Measurements from ENCODE around the gene CARHSP1.
"Not testable (repeated sequence)": the region's sequence is repeated elsewhere in the genome, so short reads cannot be mapped to it uniquely, and the experiment has no call there.

Gene CARHSP1

DNA sequence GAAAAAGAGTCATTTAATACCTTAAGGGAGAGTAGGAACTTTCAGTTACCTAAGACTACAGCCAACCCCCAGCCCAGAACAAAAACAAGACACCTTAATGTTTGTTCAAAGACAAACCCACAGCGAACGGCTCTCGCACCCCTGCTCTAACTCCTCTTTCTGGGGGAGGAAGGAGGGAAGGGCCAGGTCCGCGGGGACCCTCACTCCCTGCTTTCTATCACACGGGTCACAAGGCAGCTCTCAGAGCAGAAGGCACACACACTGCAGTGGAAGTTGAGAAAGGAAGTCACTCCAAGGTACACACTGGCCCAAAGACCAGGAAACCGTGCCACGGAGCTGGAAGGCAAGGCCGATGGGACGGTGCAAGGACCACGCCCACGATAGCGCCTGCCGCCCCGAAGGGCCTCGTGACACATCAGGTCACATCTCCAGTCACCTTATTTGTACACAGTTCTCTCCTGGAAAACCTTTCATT, 23.3 kb upstream of the CARHSP1 start:
- DNase-seq: no peak

DNA sequence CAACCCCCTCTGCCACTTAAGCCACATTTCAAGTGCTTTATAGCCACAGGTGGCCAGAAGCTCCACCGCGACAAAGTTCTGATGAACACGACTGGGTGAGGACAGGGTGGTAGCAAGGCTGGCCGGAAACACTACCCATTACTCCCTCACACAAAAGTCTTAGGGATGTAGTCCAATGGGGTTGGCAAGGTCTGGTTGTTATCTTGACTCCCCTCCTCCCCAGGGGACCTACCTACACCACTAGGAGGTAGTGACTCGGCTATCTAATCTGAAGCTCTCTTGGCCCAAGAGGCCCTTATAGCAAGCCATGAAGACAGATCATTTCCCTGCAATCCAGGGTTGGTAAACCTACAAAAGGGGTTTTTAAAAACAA, 21.7 kb upstream of the CARHSP1 start:
- DNase-seq: no peak

DNA sequence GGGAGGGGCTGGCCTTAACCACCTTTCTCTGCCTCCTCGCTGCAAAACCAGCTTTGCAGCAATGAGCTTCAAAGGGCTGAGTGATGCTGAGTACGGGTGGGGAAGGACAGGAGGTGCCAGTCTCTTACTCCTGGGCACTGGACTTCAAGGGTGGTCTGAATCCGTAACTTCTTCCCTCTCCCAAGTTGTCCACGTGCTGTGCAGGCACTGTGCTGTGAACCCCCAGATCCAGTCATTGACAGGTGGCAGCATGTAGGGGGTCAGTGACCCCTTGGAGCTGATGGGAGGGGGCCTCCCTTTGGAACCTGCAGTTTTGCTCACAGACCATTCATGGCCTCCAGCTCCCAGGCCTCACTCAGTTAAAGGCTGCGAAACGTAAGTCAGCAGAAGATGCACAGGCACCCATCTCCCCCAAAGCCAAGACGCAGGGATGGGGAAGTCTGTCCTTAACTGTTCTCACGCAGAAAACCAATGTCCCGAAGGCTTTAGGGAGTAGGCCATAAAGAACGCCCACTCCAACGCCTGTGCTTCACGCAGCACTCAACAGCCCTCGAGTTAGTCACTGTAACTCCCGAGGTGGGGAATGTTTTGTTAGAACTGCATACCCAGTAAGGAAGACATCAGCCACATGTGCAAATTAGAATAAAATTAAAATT, 21.2 kb upstream of the CARHSP1 start:
- DNase-seq: no peak

DNA sequence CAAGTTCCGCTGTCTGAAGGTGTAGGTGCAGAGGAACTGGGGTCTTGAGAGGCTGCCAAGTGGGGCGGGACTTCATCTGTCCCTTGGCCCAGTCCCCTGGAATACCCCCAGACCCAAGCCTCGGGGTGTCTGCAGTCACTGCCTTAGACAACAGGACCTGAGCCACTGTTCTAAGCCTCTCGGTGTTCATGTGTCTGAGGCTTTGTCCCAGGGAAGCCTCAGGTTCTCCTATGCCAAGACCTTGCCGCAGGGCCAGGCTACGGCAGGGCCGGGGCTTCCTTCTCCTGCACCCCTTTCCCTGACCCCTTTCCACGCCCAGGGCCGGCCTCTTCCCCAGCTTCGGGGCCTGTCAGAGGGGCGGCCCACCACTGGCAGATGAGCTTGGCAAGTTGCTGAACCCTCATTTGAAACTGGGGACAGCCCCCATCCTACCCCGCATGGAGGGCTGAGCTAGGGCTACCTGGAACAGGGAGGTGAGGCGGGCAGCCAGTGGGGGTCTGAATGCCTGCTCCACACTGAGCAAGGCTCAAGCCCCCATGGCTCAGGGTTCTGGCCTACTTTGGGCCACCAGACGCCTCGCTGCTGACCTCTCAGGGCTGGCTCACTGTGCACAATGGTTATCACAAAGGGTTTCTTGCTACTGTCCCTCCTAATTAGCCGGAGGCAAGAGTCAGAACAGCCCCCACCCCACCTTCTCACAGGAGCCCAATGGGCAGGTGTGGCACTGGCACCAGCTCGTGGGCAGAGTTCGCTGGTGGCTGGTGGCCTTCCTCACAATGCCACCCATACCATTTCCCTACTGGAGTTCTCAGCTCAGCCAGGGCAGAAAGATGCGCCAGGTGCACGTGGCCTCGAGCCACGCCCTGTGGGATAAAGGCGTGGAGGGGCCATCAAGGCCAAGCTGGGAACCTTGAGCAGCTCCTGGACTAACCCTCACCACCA, 20.4 kb upstream of the CARHSP1 start:
- no peak for DNase-seq

DNA sequence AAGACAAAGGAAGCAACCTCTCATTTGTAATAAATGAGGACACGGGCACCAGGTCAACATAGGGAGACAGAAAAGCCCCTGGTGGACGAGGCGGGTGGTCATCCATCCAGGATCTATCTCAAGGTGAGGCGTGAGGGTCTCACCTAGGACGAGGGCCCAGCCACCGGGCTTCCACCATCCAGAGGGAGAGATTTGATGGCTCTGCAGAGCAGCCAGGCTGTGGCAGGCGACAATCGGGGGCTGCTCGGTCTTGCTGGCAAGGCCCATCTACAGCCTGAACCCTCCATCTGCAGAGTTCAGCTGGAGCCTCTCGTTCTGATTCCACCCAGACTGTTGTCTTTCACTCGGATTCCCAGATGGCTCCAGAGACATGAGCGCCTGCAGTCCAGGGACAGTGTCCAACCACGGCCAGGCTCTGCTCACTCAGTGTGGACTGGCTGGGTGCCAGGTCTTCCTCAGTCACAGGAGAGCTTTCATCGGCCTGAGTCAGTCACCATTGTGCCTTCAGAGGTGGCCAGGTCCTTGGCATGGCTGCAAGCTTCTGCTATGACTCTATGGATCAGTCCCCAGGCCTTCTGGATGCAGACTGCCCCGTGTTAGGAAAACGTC, 19.2 kb upstream of the CARHSP1 start:
- no peak for DNase-seq

DNA sequence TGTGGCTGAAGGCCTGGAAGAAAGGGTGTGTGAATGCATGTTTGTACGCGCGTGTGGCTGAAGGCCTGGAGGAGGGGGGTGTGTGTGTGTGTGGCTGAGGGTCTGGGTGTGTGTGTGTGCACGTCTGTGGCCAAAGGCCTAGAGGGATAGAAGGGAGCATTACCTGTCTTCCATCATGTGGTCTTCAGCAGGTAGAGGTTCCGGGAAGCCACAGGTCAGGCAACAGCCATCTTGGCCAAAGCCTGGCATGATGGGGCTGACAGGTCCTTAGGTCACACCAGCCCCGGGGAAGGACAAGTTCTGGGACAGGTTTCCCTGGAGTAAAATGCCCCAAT, 18.6 kb upstream of the CARHSP1 start:
- no peak for DNase-seq

DNA sequence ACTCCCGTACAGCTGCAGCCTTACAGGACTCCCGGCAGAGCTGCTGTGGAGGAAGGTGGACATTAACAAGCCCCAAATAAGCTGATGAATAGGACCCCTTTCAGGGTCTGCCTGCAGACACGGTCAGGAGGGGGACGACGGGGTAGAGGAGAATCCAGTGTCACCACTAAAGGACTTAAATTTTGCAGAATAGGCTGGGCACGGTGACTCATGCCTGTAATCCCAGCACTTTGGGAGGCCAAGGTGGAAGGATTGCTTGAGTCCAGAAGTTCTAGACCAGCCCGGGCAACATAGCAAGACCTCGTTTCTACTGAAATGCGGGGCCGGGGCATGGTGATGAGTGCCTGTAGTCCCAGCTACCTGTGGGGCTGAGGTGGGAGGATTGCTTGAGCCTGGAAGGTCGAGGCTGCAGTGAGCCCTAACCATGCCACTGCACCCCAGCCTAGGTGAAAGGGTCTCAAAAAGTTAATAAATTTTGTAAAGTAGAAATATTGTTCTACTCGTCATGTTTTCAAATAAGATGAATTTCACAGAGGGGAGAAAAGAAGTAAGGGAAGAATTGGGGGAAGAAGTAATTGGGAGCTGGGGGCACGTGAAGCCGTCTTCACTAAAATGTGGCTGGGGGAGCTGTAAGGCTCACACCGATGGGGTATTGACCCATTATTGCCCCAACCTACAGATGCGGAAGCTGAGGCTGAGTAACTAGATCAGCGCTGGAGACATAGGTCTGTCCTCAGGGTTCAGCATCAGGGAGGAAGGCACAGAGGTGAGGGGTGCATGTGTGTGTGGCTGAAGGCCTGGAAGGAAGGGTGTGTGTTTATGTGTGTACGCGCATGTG, 18.0 kb upstream of the CARHSP1 start:
- DNase-seq: no peak

DNA sequence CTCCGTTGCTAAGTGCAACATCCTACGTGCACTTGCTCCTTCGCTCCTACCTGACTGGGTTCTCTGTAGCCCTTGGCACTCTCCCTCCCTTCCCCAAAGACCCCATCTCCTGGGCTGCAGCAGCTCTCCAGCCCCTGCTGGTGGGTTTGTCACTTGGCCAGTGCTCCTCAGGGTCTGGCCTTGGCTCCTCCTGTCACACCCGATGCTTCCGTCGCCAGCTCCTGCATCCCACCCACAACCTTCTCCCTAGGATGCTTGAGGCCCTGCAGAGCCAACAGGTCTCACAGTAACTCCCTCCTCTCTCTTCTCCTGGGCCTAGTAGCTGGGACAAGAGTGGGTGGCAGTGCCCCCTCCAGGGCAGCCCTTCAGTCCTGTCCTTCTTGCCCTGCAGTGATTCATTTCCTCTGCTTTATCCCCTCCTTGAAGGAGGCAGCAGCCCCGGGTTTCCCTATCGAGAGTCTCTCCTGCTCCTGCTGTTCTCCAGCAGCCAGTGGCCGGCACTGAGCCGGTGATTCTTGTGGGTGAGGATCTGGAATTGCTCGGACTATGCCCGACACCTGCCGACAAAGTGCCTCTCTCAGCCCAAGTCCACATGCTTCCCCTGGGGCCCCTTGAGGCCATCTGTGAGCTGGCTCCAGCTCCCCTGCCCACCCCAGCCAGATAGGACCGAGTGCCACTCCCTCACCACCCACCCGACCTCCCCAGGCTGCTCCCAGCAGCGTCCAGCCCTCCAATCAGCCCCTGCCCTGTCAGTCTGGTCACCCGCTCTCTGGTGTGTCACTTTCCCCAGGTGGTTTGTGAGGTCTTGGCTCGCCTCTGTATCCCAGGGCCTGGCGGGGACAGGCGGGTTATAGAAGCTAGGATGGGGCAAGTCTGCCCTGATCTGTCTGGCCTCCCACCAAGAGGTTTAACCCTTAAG, 17.1 kb upstream of the CARHSP1 start:
- DNase-seq: no peak

DNA sequence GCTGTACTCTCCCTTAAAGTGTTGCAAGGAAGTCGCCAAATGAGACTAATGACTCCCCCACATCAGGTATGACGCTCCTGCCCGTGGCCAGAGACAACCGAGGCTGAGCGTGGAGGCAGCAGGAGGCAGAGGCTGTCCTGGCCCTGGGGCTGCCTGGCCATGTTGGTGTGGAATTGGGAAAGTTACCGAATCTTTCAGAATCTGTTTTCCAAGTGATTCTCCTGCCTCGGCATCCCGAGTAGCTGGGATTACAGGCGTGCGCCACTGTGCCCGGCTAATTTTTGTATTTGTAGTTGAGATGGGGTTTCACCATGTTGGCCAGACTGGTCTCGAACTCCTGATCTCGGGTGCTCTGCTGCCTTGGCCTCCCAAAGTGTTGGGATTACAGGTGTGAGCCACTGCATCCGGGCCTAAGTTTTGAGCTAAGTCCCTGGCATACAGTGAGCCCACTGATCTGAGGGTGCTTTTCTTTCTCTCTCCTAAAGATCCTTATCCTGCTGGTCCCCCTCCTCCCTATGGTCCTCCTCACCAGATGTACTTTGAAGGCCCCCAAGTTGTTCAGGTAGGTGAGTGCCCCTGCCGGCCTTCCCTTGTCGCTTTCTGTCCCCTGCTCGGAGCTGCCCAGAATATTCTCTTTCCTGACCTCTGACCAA, 14.0 kb upstream of the CARHSP1 start:
- DNase-seq: no peak

DNA sequence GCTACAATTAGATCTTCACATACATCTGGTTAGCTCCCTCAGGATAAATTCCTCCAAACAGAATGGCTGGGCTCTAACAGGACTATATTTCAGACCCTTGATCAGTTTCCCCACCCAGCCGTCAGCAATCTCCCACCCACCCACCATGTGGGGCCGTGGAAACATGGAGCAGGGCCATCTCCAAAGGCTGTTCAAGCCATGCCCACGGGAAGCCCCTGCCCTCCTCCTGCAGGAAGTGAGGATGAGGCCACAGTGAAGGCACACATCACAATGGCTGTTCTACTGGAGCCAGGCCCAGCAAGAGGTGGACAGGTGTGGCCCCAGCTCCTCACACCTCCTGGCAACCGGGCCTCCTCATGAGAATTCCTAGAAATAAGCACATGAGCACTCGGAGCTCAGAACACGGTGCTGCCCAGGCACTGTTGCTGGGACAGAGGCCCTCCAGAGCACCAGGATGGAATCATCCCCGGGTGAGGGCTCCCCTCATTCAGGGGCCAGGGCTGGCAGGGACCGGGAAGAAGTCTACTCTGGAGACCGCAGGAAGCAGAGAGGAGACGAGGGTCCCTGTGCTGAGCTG, 13.3 kb upstream of the CARHSP1 start, which contains the start of gene LITAFD:
Gene LITAFD, plus strand, starts transcription at position 311 of the 577 bp plus-strand sequence. CDS start 2,005 bp downstream, outside the sequence.
- DNase-seq: no peak

DNA sequence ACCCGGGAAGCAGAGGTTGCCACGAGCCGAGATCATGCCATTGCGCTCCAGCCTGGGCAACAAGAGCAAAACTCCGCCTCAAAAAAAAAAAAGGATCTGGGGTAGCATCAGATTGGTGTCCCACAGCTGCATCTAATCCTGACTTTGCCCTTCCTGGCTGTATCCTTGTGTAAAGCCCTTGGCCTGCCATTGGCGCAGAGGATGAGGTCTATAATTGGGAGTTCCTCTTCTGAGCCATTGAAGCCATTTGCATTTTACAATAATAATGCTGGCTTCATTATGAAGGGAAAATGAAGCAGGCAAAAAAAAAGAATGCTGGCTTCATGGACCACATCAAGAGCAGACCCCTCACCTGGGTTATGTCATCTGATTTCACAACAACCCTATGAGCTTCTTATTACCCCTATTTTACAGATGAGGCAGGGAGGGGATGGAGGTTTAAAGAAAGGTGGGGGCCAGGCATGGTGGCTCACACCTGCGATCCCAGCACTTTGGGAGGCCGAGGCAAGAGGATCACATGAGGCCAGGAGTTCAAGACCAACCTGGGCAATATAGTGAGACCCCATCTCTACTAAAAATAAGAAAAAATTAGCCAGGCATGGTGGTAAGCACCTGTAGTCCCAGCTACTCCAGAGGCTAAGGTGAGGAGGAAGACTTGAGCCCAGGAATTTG, 12.2 kb upstream of the CARHSP1 start:
- no peak for DNase-seq

DNA sequence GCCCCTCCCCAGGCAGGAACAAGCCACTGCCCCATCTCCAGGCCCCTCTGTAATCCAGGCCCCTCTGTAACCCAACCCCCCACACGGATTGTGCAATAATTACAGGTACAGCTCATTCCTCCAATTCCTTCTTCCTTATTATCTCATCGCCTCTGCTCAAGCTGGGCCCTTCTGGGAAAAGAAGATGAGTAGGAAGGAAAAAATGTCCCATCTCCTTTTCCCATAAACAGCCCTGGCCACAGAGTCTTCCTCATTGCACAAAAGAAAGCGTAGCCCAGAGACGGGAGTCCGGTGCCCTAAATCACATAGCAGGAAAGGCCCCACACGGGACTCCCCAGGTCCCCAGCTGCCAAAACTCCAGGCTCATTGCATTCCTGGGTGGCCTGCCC, 9.7 kb upstream of the CARHSP1 start:
- DNase-seq: no peak

DNA sequence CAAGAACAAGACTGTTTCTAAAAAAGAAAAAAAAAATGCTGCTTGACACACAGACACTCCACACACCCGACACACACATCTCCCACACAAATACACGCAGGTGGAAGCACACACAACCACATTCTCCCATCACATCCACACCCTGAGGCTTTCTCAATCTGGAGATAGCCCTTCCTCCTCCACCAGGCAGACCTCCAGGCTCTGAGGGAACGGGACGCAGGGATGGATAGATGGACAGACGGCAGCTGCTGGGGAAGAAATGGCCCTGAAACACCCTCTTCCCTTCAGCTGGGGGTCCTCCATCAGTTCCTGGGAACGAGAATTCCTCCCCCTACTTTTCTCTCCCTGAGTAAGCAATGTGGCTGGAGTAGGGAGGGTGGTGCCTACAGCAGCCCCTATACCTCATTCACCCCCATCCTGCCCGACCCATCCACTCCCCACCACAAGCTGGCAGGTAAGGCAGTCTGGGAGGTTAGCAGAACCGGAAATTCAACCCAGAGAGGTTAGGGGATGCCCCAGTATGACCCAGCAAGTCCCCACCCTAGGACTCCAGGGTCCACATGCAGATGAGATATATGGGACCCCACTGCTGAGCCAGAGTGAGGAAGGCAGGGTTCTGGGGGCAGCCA, 9.2 kb upstream of the CARHSP1 start:
- DNase-seq: no peak

DNA sequence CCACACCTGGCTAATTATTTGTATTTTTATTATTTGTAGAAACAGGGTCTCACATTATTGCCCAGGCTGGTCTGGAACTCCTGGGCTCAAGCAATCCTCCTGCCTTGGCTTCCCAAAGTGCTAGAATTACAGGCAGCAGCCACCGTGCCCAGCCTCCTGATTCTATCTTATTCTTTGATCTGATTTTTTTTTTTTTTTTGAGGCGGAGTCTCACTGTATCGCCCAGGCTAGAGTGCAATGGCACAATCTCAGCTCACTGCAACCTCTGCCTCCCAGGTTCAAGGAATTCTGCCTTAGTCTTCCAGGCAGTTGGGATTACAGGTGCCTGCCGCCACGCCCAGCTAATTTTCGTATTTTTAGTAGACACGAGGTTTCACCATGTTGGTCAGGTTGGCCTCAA, 6.5 kb upstream of the CARHSP1 start:
- not testable (repeated sequence) for DNase-seq

DNA sequence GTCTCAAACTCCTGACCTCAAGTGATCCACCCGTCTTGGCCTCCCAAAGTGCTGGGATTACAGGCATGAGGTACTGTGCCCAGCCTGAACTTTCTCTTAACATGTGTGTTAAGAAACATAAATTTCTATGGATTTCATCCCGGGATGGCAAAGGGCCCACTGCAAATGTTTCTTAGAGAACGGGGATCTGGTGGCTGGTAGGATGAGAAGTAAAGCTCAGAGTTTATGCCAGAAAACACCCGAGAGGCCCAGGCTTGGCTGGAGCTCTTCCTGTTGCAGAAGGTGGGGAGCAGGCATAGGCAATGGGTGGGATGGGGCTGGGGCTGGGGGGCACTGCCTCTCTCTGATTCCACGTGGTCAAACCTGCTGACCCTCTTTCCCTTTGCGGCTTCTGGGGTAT, 5.6 kb upstream of the CARHSP1 start:
- DNase-seq: no peak

DNA sequence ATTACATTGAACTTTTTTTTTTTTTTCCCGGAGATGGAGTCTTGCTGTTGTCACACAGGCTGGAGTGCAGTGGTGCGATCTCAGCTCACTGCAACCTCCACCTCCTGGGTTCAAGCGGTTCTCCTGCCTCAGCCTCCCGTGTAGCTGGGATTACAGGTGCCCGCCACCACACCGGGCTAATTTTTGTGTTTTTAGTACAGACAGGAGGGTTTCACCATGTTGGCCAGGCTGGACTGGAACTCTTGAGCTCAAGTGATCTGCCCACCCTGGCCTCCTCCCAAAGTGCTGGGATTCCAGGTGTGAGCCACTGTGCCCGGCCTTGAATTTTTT, 5.0 kb upstream of the CARHSP1 start:
- not testable (repeated sequence) for DNase-seq

DNA sequence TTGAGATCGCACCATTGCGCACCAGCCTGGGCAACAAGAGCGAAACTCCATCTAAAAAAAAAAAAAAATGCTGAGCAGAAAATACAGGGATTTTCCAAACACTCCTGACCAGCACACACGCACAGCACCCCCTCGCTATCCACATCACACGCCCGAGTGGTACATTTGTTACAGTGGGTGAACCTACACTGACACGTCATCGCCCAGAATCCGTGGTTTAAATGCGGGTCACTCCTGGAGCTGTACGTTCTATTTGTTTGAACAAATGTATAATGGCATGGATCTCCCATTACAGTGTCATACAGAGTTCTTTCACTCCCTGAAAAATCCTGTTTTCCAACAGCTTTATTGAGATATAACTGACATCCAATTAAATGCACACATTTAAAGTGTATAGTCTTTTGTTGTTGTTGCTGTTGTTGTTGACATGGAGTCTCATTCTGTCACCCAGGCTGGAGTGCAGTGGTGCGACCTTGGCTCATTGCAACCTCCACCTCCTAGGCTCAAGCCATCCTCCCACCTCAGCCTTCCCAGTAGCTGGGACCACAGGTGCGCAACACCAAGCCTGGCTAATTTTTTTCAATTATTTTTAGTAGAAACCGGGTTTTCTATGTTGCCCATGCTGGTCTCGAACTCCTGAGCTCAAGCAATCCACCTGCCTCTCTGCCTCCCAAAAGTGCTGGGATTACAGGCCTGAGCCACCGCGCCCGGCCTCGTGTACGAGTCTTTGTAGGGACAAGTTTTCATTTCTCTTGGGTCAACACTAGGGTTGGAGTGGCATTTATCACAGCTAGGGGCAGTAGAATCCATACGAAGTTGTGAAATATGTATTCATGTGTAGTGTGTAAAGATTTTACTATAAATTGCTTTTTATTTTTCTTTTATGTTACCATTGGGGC, 4.4 kb upstream of the CARHSP1 start:
- DNase-seq: no peak

DNA sequence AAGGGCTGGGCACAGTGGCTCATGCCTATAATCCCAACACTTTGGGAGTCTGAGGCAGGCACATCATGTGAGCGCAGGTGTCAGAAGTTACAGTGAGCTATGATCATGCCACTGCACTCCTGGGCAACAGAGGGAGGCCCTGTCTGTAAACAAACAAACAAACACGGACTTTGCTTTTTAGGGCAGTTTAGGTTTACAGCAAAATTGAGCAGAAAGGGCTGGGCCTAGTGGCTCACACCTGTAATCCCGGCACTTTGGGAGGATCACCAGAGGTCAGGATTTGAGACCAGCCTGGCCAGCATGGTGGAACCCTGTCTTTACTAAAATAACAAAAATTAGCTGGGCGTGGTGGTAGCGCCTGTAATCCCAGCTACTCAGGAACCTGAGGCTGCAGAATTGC, 3.3 kb upstream of the CARHSP1 start:
- no peak for DNase-seq

DNA sequence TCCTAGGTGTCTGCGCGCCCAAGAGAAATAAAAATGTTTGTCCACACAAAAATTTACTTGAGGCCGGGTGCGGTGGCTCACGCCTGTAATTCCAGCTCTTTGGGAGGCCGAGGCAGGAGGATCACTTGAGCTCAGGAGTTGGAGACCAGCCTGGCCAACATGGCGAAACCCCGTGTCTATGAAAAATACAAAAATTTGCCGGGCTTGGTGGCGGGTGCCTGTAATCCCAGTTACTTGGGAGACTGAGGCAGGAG, 1.1 kb upstream of the CARHSP1 start:
- DNase-seq: not testable (repeated sequence)

Data from activated CD8-positive, alpha-beta memory T cell treated with anti-CD3 and anti-CD28 coated beads, Interleukin-2, amount 50 U/mL, for 4 hours (primary cell).